Retinal pigment epithelial cell (primary cell): ENCODE data around the gene CPPED1.
A peak's percentile ranks its signal among the peaks of the same experiment; 100 is the strongest.
"Not testable (repeated sequence)": the region's sequence is repeated elsewhere in the genome, so short reads cannot be mapped to it uniquely, and the experiment has no call there.

Source experiments
- DNase-seq: peaks from one replicate; pipeline ENCODE4 v3.0.0-alpha.2; 2010; ENCODE audit warnings: low read depth
- H3K4me3 ChIP-seq: 2 replicates; pipeline ENCODE4 v1.5.1; 2011; ENCODE audit warnings: mild to moderate bottlenecking, low read length, control low read depth, moderate library complexity
- CTCF ChIP-seq: conservative IDR thresholded peaks from 2 replicates; pipeline ENCODE4 v1.5.1; 2011; ENCODE audit warnings: low read depth, low read length, control low read depth, inconsistent platforms

The CPPED1 gene

GRCh38 chr16:12775656-12776236 is 27.9 kb downstream of the CPPED1 start:
- DNase-seq = no peak
- no peak overlapping the region for H3K4me3 ChIP-seq
- TF ChIP-seq CTCF = no peak

GRCh38 chr16:12773221-12773620 is 30.5 kb downstream of the CPPED1 start:
- DNase-seq = no peak
- TF ChIP-seq CTCF = no peak
- no peak overlapping the region for H3K4me3 ChIP-seq

- TF ChIP-seq CTCF = no peak
- peak; percentile 17 for DNase-seq
- H3K4me3 ChIP-seq = no peak overlapping the region
Measured at GRCh38 chr16:12771341-12771798, 32.3 kb downstream of the CPPED1 start.

- no peak for TF ChIP-seq CTCF
- no peak overlapping the region for H3K4me3 ChIP-seq
- no peak for DNase-seq
Measured at GRCh38 chr16:12769525-12769924, 34.2 kb downstream of the CPPED1 start.

GRCh38 chr16:12767897-12768296 is 35.8 kb downstream of the CPPED1 start:
- no peak for DNase-seq
- H3K4me3 ChIP-seq = no peak overlapping the region
- no peak for TF ChIP-seq CTCF

- DNase-seq = no peak
- no peak for TF ChIP-seq CTCF
- no peak overlapping the region for H3K4me3 ChIP-seq
Measured at GRCh38 chr16:12766853-12767252, 36.8 kb downstream of the CPPED1 start.

GRCh38 chr16:12766208-12766607 is 37.5 kb downstream of the CPPED1 start:
- H3K4me3 ChIP-seq = not testable (repeated sequence)

More at GRCh38 chr16:12766208-12766607, 37.5 kb downstream of the CPPED1 start:
- DNase-seq = not testable (repeated sequence)
